ENCODE data around the gene UST.

DNA sequence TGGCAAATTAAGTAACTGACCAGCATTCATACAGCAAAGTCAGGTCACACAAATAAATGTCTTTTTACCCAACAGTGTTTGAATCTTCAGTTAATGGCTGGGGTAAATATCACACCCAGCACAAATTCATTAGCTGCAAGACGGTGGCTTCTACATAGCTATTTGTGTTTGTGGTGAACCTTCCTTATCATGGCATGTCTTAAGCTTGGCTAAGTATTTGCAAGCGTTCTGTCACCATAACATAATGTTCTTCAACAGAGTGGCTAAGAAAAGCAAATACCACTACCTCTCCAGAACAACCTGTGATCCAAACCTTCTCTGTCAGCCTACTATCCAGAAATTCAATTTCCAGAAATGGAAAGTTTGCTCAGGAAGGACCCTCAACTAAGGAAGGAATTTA is 315.1 kb downstream of the UST start:
- TF ChIP-seq, protein P1, sequence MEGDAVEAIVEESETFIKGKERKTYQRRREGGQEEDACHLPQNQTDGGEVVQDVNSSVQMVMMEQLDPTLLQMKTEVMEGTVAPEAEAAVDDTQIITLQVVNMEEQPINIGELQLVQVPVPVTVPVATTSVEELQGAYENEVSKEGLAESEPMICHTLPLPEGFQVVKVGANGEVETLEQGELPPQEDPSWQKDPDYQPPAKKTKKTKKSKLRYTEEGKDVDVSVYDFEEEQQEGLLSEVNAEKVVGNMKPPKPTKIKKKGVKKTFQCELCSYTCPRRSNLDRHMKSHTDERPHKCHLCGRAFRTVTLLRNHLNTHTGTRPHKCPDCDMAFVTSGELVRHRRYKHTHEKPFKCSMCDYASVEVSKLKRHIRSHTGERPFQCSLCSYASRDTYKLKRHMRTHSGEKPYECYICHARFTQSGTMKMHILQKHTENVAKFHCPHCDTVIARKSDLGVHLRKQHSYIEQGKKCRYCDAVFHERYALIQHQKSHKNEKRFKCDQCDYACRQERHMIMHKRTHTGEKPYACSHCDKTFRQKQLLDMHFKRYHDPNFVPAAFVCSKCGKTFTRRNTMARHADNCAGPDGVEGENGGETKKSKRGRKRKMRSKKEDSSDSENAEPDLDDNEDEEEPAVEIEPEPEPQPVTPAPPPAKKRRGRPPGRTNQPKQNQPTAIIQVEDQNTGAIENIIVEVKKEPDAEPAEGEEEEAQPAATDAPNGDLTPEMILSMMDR (conservative IDR thresholded peaks at IDR 0.05; ENCODE audit: low read depth, low read length) = no peak
- TF ChIP-seq EZH2 (IDR thresholded peaks at IDR 0.05; ENCODE audit: low read length, unreplicated experiment) = no peak
